Measurements from ENCODE around the gene DIP2C.

DNA sequence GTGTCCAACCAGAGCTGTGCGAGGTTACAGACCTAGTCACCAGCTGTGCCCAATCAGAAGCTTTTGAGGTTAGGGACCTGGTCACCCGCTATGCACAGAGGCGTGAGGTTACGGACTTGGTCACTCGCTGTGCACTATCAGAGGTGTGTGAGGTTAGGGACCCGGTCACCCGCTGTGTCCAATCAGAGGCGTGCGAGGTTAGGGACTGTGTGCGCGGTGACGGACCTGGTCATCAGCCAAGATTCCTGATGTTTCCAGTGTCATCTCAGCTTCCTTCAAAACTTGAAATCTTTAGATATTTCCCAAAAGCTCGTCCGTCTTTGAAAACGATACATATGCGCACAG, 182.1 kb downstream of the DIP2C start:
- TF ChIP-seq, protein P1, sequence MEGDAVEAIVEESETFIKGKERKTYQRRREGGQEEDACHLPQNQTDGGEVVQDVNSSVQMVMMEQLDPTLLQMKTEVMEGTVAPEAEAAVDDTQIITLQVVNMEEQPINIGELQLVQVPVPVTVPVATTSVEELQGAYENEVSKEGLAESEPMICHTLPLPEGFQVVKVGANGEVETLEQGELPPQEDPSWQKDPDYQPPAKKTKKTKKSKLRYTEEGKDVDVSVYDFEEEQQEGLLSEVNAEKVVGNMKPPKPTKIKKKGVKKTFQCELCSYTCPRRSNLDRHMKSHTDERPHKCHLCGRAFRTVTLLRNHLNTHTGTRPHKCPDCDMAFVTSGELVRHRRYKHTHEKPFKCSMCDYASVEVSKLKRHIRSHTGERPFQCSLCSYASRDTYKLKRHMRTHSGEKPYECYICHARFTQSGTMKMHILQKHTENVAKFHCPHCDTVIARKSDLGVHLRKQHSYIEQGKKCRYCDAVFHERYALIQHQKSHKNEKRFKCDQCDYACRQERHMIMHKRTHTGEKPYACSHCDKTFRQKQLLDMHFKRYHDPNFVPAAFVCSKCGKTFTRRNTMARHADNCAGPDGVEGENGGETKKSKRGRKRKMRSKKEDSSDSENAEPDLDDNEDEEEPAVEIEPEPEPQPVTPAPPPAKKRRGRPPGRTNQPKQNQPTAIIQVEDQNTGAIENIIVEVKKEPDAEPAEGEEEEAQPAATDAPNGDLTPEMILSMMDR (IDR thresholded peaks at IDR 0.05): no peak
- TF ChIP-seq POLR2A (IDR thresholded peaks at IDR 0.05): no peak
